Measurements from ENCODE around the gene PDLIM1.

Gene PDLIM1

GRCh38 chr10:95193944-95194343 lies 96.9 kb downstream of the PDLIM1 start, which contains the start of gene ACSM6:
Gene ACSM6 (plus strand): TSS chr10:95194238. CDS start chr10:95194486, 248 bp downstream.
- ChIA-PET CTCF (interaction anchor here (0.6 kb wide), 1 partner anchor 49 kb away, joined by 3 read pairs; no protein-coding TSS in a partner anchor), POLR2A (ENCODE audit: low non-redundant PET) (no interaction called here)
- H3K27ac ChIP-seq: no peak within 1 kb of the TSS
- no peak for DNase-seq (ENCODE audit: low spot score)
- no peak for TF ChIP-seq CTCF (conservative IDR thresholded peaks at IDR 0.05; ENCODE audit: low read depth)

GRCh38 chr10:95188593-95188992 lies 102.2 kb downstream of the PDLIM1 start:
- POLR2A ChIA-PET (ENCODE audit: low non-redundant PET): no interaction called here
- H3K27ac ChIP-seq: no peak overlapping the region
- DNase-seq (ENCODE audit: low spot score): no peak
- no peak for TF ChIP-seq CTCF (conservative IDR thresholded peaks at IDR 0.05; ENCODE audit: low read depth)
- CTCF ChIA-PET: interaction anchor here (0.7 kb wide), 1 partner anchor 171 kb away, joined by 3 read pairs; no protein-coding TSS in a partner anchor

- no peak for TF ChIP-seq CTCF (conservative IDR thresholded peaks at IDR 0.05; ENCODE audit: low read depth)
- no peak overlapping the region for H3K27ac ChIP-seq
- CTCF ChIA-PET: no interaction called here
- DNase-seq (ENCODE audit: low spot score): no peak
- POLR2A ChIA-PET (ENCODE audit: low non-redundant PET): no interaction called here
These were observed 103.2 kb downstream of the PDLIM1 start for GRCh38 chr10:95187617-95188016.
